Coronary artery (tissue), 2 donors: Measurements from ENCODE around the gene MDN1.

Experiments
- DNase-seq: peaks from one replicate; pipeline ENCODE4 v3.0.0-alpha.2; 2017; ENCODE audit warnings: low spot score
- H3K27ac ChIP-seq, 2 donors: fragments of 200-600 bp; sonication (generic); one replicate each; pipeline ENCODE4 v1.5.1; 2016 to 2019
- H3K4me3 ChIP-seq: fragments of 200-600 bp; sonication (generic); 2 replicates; pipeline ENCODE4 v1.5.1; 2016; ENCODE audit warnings: mild to moderate bottlenecking, moderate library complexity
- TF ChIP-seq, protein P1 (sequence below): fragments of 200-600 bp; sonication (generic); IDR thresholded peaks from one replicate; pipeline ENCODE4 v1.5.1; 2019; ENCODE audit warnings: antibody characterized with exemption

The MDN1 gene

DNA sequence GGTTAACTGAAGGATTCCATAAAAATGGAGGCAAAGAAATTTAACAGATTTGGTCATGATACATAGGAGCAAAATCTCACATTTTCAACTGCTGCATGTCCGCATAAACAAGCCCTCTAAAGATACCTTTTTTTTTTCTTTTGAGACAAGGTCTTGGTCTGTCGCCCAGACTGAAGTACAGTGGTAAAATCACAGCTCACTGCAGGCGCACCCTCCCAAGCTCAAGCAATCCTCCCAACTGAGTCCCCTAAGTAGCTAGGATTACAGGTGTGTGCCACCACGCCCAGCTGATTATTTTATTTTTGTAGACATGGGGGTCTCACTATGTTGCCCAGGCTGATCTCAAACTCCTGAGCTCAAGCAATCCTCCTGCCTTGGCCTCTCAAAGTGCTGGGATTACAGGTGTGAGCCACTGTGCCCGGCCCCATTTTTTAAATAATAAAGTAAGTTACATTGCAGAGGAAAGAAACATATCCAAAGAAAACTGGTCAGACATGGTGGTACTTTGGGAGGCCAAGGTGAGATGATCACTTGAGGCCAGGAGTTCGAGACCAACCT is 13.7 kb downstream of the MDN1 start:
- no peak overlapping the region for H3K4me3 ChIP-seq
- no peak for DNase-seq
- H3K27ac ChIP-seq = no peak overlapping the region
- TF ChIP-seq, protein P1, sequence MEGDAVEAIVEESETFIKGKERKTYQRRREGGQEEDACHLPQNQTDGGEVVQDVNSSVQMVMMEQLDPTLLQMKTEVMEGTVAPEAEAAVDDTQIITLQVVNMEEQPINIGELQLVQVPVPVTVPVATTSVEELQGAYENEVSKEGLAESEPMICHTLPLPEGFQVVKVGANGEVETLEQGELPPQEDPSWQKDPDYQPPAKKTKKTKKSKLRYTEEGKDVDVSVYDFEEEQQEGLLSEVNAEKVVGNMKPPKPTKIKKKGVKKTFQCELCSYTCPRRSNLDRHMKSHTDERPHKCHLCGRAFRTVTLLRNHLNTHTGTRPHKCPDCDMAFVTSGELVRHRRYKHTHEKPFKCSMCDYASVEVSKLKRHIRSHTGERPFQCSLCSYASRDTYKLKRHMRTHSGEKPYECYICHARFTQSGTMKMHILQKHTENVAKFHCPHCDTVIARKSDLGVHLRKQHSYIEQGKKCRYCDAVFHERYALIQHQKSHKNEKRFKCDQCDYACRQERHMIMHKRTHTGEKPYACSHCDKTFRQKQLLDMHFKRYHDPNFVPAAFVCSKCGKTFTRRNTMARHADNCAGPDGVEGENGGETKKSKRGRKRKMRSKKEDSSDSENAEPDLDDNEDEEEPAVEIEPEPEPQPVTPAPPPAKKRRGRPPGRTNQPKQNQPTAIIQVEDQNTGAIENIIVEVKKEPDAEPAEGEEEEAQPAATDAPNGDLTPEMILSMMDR = no peak

DNA sequence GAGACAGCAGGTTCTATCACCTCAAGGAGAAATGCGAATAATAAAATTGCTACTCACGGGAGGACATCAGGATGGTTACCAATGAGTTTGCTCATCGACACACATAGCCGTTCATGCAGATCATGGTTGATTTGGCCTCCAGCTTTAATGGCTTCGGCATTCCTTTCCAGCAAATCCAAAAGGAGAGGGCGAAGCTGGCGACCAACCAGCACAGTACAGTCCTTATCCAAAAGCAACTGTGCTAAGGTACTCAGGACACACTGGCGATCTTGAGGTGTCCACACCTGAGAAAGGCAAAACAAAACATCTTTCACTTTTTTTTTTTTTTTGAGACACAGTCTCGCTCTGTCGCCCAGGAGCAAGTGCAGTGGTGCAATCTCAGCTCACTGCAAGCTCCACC is 16.3 kb downstream of the MDN1 start:
- no peak for DNase-seq
- TF ChIP-seq, protein P1 = no peak
- H3K4me3 ChIP-seq = no peak overlapping the region

DNA sequence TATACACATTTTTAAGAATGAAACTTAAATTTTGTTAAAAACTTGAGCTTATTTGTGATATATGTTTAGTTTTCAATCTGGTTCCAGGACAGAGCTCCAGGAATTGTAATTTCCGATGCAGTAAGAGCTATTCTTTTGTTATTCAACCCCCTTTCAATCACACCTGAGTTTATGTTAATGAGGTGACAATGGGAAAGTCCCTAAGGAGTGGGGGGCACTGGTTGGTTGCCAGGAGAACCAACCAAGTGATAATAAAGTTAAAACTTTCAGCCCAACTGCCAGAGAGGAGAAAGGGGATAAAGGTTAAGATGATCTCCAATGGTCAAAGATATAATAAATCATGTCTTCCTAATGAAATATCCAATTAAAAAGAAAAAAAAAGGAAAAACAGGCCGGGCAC is 19.8 kb downstream of the MDN1 start:
- H3K27ac ChIP-seq = no peak overlapping the region
- H3K4me3 ChIP-seq = no peak overlapping the region
- TF ChIP-seq, protein P1 = no peak
- no peak for DNase-seq

More for the DNA sequence above, 16.3 kb downstream of the MDN1 start:
- H3K27ac ChIP-seq = no peak overlapping the region

DNA sequence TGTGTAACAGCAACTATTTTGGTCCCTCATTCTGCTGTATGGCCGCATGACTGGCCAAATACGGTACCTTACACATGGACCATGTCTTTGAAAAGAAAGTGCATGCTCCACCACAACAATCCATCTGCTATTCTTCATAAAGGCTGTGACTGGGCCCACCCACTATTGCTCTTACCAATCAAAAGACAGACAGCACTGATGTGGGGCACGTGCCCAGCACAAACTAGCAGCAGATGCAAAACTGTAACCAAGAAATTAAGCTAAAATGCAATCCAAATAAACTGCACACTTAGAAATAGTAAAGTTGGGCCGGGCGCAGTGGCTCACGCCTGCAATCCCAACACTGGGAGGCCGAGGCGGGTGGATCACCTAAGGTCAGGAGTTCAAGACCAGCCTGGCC is 20.5 kb downstream of the MDN1 start:
- no peak for DNase-seq
- no peak overlapping the region for H3K4me3 ChIP-seq
- no peak overlapping the region for H3K27ac ChIP-seq
- TF ChIP-seq, protein P1 = no peak

DNA sequence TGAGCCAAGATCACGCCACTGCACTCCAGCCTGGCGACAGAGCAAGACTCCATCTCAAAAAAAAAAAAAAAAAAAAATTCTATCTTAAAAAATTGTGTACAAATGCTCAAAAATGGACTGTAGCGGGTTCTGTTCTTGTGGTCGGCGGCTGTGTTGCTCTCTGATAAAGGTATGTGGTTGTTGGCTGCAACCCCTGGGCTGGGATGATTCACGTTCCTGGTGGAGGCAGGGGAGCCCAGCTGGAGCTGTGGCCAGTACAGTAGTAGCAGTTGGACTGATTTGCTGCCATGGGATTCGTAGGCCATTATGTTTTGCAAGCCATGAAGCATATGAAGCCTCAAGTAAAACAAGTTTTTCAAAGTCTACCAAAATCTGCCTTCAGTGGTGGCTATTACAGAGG is 22.3 kb downstream of the MDN1 start:
- Histone ChIP-seq H3K4me3 (no peak overlapping the region), H3K27ac (no peak overlapping the region)
- TF ChIP-seq, protein P1 = no peak
- DNase-seq = no peak

DNA sequence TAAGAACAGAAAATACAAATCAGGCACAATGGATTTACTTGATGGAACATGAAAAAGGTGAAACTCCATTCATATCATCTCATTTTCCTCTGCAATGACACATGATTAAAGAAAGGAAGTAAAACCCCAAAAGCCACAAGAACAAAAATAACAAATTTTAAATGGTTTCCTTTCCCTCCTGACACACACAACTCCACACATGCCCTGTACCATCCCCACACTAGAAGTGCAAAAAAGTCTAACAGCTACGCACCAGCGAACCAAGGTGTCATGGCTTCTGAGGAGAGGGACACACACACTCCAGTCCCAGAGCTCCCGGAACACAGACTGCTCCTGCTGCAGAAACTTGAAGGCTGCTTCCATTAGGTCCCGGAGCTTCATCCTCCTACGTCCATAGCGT is 25.3 kb downstream of the MDN1 start:
- TF ChIP-seq, protein P1 = no peak
- no peak overlapping the region for H3K4me3 ChIP-seq
- H3K27ac ChIP-seq = no peak overlapping the region
- DNase-seq = no peak

DNA sequence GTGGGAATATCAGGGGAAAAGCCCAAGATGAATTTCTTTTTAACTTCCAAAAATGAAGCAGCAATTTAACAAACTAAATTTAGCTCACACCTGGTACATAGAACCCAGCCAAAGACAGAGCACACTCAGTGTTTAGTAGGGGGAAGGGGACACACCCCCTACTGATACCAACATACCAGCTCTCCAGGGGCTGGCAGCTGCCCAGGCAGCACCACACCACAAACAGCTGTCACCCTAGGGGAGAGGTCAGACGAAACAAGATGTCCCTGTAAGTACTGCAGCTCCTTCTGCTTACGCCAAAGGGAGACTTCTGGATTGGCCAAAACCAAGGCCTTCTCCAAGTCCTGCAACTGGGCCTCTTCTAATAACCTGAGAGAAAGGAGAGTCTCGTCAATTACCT is 26.0 kb downstream of the MDN1 start:
- DNase-seq = no peak
- H3K4me3 ChIP-seq = no peak overlapping the region
- H3K27ac ChIP-seq = no peak overlapping the region
- TF ChIP-seq, protein P1 = no peak
